Frontal cortex (tissue), 4 donors: ENCODE data around the gene HS3ST6. TPM values are rescaled to one million over a fixed set of nuclear protein-coding genes. Genes with fewer than 3 reads are reported as not detected.
"Not testable (repeated sequence)": the region's sequence is repeated elsewhere in the genome, so short reads cannot be mapped to it uniquely, and the experiment has no call there.

Experiments used
- DNase-seq, 2 donors: peaks; one replicate each; pipeline ENCODE4 v3.0.0; 2012; ENCODE audit warnings: low spot score in 2 of 2
- FAIRE-seq: peaks from 2 replicates; lab custom pipeline; 2012; peaks lifted over from hg19 to GRCh38; lab: Jason Lieb, UNC
- total RNA-seq: library from RNA; depleted of rRNA; stranded (reverse); fragments of >200 nt; gene quantifications from one replicate; pipeline ENCODE4 v1.2.3, GENCODE V29; 2014
- donor health status: control.
- donor health status: control.
- donor health status: control.

The HS3ST6 gene
- total RNA-seq, 1 donor from 2014 or later, result not detected

- no peak for FAIRE-seq
- no peak for DNase-seq
These were observed 12.1 kb upstream of the HS3ST6 start for GRCh38 chr16:1930338-1930720.

DNA sequence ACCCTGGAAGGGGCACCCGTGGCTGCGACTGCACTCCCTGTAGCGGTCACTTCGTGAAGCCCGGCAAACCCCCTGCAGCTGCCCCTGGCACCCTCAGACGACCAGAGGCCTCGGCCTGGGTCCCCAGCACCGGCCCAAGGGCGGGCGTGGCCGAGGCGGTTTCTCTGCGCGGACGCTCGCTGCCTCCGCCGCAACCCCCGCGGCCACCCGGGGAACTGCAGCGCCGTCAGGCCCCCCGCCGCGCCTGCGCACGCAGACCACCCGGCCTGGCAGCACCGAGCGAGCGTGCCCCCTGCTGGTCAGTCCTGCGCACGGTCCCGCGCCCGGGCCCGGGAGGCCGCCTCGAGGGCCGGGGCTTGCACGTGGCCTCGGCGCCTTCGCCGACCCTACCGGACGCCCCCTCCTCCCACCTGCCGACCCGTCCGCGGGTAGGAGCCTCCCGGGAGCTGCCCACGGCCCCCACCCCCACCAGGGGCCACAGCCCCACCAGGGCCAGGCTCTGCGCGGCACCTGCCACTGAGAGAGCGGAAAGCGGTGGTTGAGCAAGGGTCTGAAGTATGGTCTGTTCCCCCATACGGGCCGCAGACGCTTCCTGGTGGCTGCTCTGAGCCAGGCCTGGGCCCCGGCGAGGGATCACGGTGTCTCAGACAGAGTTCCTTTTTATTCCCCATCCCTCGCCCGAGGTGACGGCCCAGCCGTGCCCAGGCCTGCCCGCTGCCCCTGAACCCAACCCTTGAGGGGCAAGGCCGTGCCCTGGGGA, 11.5 kb upstream of the HS3ST6 start:
- FAIRE-seq (no peak), DNase-seq (peak; percentile 97 to 99)

- FAIRE-seq (no peak), DNase-seq (no peak)
These were observed 10.9 kb upstream of the HS3ST6 start for GRCh38 chr16:1929105-1929504.

GRCh38 chr16:1926271-1926670, 8.1 kb upstream of the HS3ST6 start:
- FAIRE-seq, result no peak

GRCh38 chr16:1924095-1924494, 5.9 kb upstream of the HS3ST6 start:
- no peak for FAIRE-seq

More at GRCh38 chr16:1926271-1926670, 8.1 kb upstream of the HS3ST6 start:
- DNase-seq, result no peak

DNA sequence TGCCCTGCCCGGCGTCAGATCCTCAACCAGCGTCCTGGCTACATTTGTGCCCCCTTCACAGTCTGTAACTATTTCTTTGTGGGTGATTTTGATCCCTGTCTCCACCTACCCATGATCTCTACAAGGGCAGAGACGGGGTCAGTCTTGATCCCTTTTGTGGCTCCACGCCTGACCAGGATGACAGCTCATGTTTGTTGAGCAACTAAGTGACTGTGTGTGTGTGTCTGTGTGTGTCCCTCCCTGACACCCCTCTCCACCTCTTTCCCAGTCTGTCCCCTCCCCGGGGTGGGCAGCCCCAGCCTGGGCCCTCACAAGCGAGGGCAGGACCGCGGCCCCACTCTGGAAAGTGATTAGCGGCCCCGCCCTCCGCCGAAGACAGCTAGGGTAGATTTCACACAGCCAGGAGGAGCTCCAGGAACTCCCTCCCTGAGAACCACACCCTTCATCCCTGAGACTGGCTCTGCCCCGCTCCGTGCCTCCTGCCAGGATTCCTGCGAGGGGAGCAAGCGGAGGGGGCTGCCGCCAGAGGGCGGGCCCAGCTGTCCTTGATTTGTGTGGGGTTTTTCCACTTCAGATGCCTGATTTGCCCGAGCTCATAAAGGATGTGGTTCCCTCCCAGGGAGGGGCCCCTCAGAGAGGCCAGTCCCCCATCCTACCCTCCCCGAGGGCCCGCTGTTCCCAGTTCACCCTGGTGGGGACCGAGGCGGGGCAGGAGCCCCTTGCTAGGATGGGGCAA, 5.3 kb upstream of the HS3ST6 start:
- FAIRE-seq, result no peak
- no peak for DNase-seq

More at GRCh38 chr16:1924095-1924494, 5.9 kb upstream of the HS3ST6 start:
- no peak for DNase-seq

GRCh38 chr16:1922357-1922756, 4.1 kb upstream of the HS3ST6 start:
- FAIRE-seq (no peak), DNase-seq (no peak)

- FAIRE-seq (no peak), DNase-seq (no peak)
These were observed 2.5 kb upstream of the HS3ST6 start for GRCh38 chr16:1920727-1921171.

DNA sequence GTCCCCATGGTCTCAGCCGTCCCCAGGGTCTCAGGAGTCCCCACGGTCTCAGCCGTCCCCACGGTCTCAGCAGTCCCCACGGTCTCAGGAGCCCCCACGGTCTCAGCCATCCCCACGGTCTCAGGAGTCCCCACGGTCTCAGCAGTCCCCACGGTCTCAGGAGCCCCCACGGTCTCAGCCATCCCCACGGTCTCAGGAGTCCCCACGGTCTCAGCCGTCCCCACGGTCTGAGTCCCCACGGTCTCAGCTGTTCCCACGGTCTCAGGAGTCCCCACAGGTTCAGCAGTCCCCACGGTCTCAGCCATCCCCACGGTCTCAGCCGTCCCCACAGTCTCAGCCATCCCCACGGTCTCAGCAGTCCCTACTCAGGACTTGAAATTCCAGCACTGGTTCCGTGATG, 1.9 kb upstream of the HS3ST6 start:
- not testable (repeated sequence) for DNase-seq, FAIRE-seq

DNA sequence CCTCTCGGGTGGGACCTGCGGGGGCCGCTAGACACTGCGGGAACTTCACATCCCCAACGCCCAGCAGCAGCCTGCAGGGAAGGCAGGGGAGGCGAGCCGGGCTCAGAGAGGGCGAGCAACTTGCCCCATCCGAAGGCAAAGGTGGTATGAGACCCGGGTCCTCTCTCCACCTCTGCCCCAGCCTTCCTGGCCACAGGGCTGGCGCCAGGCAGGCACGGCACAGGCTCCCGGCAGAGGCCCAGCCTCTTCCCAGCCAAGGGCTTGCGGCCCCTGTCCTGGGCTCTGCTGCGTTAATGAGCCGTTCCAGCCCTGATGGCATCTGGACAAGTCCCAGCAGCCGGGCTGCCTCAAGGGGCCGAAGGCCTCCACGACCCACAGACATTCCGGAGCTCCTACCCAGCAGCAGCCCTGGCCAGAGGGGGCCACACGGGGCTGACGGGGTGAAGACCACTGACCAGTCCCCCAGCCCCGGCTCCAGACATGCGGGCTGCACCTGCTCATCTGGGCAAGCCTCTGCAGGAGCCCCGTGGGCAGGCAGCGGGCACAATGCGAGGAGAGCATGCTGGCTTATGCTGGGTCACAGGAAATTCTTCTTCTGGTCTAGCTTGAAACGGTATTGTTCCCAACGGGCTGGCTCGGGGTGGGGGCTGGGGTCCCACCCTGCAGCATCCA, 1.2 kb upstream of the HS3ST6 start:
- no peak for DNase-seq
- no peak for FAIRE-seq

- DNase-seq (no peak), FAIRE-seq (no peak)
These were observed 407 bp downstream of the HS3ST6 start for GRCh38 chr16:1917665-1918350.

GRCh38 chr16:1917056-1917664, 1.1 kb downstream of the HS3ST6 start:
- no peak for DNase-seq

DNA sequence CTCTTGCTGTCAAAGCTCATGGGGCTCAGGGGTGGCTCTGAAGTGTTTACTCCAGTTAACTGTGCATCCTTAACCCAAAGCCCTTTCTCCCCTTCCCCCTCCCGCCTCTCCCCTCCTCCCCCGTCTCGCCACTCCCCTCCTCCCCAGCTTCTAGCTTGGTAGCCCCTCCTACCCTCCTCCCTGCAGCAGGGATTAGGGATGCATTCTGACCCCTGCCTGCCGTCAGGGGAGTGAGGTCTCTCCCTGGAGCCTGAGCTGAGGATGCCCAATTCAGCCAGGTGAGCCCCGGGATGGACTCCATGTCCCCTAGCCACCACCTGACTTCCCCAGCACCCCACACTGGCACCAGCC, 1.6 kb downstream of the HS3ST6 start:
- DNase-seq, result no peak
- FAIRE-seq, result no peak

More at GRCh38 chr16:1917056-1917664, 1.1 kb downstream of the HS3ST6 start:
- no peak for FAIRE-seq

- DNase-seq, result no peak
- FAIRE-seq, result no peak
These were observed 2.2 kb downstream of the HS3ST6 start for GRCh38 chr16:1915732-1916639.

DNA sequence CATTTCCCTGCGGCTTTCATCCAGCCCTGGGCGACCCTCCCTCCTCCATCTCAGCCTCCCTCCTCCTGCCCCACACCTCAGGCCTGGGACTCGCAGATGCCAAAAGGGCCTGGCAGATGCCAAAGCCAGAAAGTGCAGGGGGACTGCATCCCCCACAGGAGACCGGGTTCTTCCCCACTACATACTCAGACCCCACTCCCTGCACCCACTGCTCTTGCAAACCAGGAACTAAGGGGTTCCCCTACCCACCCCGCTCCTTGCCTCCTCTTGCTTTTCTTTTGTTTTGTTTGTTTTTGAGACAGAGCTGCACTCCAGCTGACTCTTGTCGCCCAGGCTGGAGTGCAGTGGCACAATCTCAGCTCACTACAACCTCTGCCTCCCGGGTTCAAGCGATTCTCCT, 3.2 kb downstream of the HS3ST6 start:
- DNase-seq (no peak), FAIRE-seq (no peak)

GRCh38 chr16:1914084-1914608, 4.1 kb downstream of the HS3ST6 start:
- FAIRE-seq (no peak), DNase-seq (no peak)

DNA sequence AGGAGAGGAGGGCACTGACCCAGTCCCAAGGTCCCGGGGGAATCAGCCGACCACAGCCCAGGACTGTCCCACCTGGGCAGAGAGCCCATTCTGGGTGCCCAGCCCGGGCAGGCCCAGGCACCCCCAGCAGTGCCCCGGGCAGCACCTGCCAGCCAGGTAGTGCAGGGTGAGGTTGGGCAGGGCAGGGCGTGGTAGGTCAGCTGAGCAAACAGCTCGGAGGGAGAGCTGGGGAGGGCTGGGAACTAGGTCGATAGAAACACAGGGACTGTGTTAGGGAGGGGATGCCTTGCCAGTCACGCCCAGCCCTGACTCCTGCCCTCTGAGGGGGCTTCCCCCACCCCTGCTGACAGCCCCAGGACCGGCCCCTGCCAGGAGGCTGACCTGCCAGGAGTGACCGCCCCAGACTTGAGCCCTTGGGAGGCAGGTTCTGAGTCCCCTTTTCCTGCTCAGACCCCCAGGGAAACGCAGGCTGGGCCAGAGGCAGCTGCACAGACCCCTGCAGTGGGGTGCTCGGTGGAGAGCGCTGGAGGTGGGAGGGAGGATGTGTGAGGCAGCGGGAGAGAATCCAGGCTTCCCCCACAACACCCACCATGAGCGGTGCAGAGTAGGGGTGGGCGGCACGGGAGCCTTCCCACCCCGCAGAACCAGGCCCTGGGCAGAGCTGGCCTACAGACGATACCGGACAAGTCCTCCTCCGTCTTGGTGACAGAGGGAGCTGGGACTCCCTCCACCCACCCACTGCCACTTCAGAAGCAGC, 4.7 kb downstream of the HS3ST6 start:
- no peak for DNase-seq
- FAIRE-seq, result no peak

DNA sequence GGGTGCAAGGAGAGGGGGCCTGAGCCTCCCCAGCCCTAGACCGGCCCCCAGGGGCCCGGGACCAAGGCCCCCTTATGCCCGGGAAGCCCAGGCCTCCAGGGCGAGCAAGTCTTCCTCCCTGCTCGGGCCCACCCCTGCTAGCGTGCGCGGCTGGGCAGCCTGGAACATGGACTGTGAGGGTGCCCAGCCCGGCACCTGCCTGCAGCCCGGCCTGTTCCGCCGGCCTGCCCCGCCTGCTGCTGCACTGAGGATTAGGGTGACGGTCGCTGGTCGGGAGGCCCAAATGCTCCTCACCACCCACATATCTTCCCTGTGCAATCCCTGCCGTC, 6.0 kb downstream of the HS3ST6 start:
- DNase-seq, result no peak
- FAIRE-seq, result no peak
